Psoas muscle (tissue), 8 donors: ENCODE measurements around the gene BATF3. TPM values are rescaled to one million over a fixed set of nuclear protein-coding genes. Genes with fewer than 3 reads are reported as not detected.
A peak's percentile ranks its signal among the peaks of the same experiment; 100 is the strongest.

ENCODE experiments used
- ATAC-seq, 4 donors: fragments of 200-7000 bp; cut with Tn5 transposase; one replicate each; pipeline ENCODE4 v1.9.1; 2020; ENCODE audit warnings: moderate library complexity in 3 of 4, mild to moderate bottlenecking in 2 of 4
- DNase-seq, 2 donors: peaks; one replicate each; pipeline ENCODE4 v3.0.0-alpha.2; 2020
- H3K27ac ChIP-seq: fragments of 200-600 bp; one replicate; pipeline ENCODE4 v1.8.0; 2022
- H3K27me3 ChIP-seq, 3 donors: fragments of 200-600 bp in 1 of 3; one replicate each; pipeline versions ENCODE4 v1.6.1 to v1.8.0; 2013 to 2022; ENCODE audit warnings: low read length in 2 of 3, mild to moderate bottlenecking in 2 of 3, moderate library complexity in 1 of 3; ENCODE audit not compliant: insufficient read depth in 3 of 3
- H3K36me3 ChIP-seq, 2 donors: fragments of 200-600 bp in 1 of 2; one replicate each; pipeline versions ENCODE4 v1.6.1 to v1.8.0; 2013 to 2022; ENCODE audit warnings: low read depth in 1 of 2, mild to moderate bottlenecking in 1 of 2, moderate library complexity in 1 of 2; ENCODE audit not compliant: insufficient read depth in 1 of 2
- H3K4me1 ChIP-seq: fragments of 200-600 bp; one replicate; pipeline ENCODE4 v1.8.0; 2022
- H3K4me3 ChIP-seq: fragments of 200-600 bp; one replicate; pipeline ENCODE4 v1.8.0; 2022; ENCODE audit warnings: mild to moderate bottlenecking
- H3K9me3 ChIP-seq: fragments of 200-600 bp; one replicate; pipeline ENCODE4 v1.8.0; 2022
- WGBS, 3 donors: extraction: QIAGEN DNeasy Blood & Tissue Kit; methylation state at CpG; one replicate each; pipeline versions ENCODE4 v1.1.6 to v1.1.7; 2013; 5-methylcytosine and 5-hydroxymethylcytosine counted together
- intact Hi-C, 2 donors: fragments of 100-400 bp; cut with DNase I; formaldehyde crosslinking; loops; one replicate each; pipeline versions ENCODE4 v1.11.0 to v1.14.2; 2022
- long read RNA-seq, 2 donors: library from polyadenylated mRNA; unstranded; transcript quantifications; one replicate each; pipeline ENCODE4 v2.0.0, GENCODE V29; 2021
- polyA plus RNA-seq, 3 donors: library from polyadenylated mRNA; stranded (reverse); fragments of 200-250 nt; gene quantifications; one replicate each; pipeline ENCODE4 v1.2.3, GENCODE V29; 2013
- total RNA-seq, 4 donors: library from RNA; stranded (reverse); fragmentation: NEBNext Ultra II Directional in 2 of 4; extraction: Animal tissue kit (Norgen Biotek cat#: 25700) in 2 of 4; gene quantifications; one replicate each; pipeline versions ENCODE4 v1.2.1 to v1.2.4, GENCODE V29; 2021 to 2023
- TF ChIP-seq, protein P1 (sequence below): fragments of 200-600 bp; IDR thresholded peaks from one replicate; pipeline ENCODE4 v1.8.0; 2022; ENCODE audit warnings: antibody characterized with exemption
- donor health status: healthy with polysubstance abuse.
- donor health status: DM: no; HTN: no; CAD: no; lungs with moderate emphysema.
- donor health status: Bipolar disorder and iron deficiency.
- donor health status: healthy.
- donor health status: DM: yes; HTN: yes; CAD: no.
- donor health status: DM: no; HTN: no; CAD: no.
- donor health status: DM: no; HTN: no; CAD: no.
- donor health status: DM: yes; HTN: yes; CAD: no.

BATF3 gene, protein sequence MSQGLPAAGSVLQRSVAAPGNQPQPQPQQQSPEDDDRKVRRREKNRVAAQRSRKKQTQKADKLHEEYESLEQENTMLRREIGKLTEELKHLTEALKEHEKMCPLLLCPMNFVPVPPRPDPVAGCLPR
- total RNA-seq (1 to 10 TPM in 2 of 4 donors, under 1 TPM in 2; 0.60 to 2.9 (median 1.5) TPM), polyA plus RNA-seq (1 to 10 TPM in 1 of 3 donors, under 1 TPM in 2; 0.03 to 1.0 (median 0.53) TPM)
- long read RNA-seq, donor 1, partial matches to known transcripts = 0 of 3 reads
- long read RNA-seq, donor 1, other reads (novel, unspliced or antisense) = 1 of 3 reads
- long read RNA-seq, donor 2, partial matches to known transcripts = 0 of 3 reads
- long read RNA-seq, donor 2, other reads (novel, unspliced or antisense) = 1 of 3 reads

DNA sequence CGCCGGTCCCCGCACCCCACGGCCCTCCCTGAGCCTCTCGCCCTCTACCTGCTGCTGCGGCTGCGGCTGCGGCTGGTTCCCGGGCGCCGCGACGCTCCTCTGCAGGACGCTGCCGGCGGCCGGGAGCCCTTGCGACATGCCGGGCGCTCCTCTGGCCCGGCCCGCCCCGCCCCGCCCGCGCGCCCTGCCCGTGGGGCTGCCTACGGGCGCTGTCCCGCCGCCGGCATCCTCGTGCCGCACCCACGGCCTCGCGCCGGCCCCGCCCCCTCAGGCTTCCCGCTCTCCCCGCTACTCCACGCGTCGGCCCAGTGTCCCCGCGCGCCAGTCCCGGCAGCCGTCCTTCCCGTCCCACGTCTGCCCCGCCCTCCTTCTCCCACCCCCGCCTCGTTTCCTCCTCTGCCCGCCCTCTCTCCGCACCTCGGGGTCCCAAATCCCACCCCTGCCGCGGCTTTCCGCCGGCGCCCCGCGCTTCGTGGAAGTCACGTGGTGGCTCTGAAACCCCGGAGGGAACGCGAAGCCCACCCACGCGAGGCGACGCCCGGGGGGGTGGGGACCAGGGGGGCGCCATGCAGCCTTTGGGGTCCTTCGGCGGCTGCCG is at the start of gene BATF3:
Gene BATF3, minus strand, starts transcription at position 216 of the 598 bp plus-strand sequence. Its CDS starts 78 bp downstream, at position 138.
- H3K4me3 ChIP-seq = peak within 1 kb of the TSS; percentile 70
- DNase-seq = peak; percentile 69 to 70
- WGBS, 3 donors = 0 to 1% (median 0%) methylated on average over 46 to 74 of the region's 79 CpGs
- intact Hi-C loops = no loop called here
- H3K4me1 ChIP-seq = peaks cover 14% of the 10 kb centered on the region
- peaks cover 0 to 66% (median 20%) of the 10 kb centered on the region in 3 donors for H3K27me3 ChIP-seq
- H3K36me3 ChIP-seq = no peaks in the 10 kb centered on the region
- peak; percentile 60 to 71 (median 66) for ATAC-seq
- TF ChIP-seq, protein P1, sequence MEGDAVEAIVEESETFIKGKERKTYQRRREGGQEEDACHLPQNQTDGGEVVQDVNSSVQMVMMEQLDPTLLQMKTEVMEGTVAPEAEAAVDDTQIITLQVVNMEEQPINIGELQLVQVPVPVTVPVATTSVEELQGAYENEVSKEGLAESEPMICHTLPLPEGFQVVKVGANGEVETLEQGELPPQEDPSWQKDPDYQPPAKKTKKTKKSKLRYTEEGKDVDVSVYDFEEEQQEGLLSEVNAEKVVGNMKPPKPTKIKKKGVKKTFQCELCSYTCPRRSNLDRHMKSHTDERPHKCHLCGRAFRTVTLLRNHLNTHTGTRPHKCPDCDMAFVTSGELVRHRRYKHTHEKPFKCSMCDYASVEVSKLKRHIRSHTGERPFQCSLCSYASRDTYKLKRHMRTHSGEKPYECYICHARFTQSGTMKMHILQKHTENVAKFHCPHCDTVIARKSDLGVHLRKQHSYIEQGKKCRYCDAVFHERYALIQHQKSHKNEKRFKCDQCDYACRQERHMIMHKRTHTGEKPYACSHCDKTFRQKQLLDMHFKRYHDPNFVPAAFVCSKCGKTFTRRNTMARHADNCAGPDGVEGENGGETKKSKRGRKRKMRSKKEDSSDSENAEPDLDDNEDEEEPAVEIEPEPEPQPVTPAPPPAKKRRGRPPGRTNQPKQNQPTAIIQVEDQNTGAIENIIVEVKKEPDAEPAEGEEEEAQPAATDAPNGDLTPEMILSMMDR = no peak
- H3K27ac ChIP-seq = peak within 1 kb of the TSS; percentile 51
- H3K9me3 ChIP-seq = no peaks in the 10 kb centered on the region

DNA sequence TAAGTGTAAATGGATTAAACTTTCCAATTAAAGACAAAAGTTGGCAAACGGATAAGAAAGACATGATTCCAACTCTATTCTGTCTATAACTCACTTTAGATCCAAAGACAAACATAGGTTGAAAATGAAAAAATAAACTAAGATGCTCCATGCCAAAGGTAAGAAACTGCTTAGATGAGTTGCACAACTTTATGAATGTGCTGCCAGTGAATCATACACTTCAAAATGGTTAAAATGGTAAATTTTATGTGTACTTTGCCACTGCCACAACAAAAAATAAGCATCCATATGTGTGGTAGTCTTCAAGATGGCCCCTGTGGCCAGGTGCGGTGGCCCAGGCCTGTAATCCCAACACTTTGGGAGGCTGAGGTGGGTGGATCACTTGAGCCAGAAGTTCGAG is 46.9 kb upstream of the BATF3 start:
- DNase-seq = no peak
- no peaks in the 10 kb centered on the region for H3K9me3 ChIP-seq
- no peaks in the 10 kb centered on the region for H3K4me1 ChIP-seq
- no peak for ATAC-seq
- TF ChIP-seq, protein P1 = no peak
- intact Hi-C loops = no loop called here
- H3K36me3 ChIP-seq = no peaks in the 10 kb centered on the region
- 96 to 98% (median 96%) methylated on average over 3 of the region's 3 CpGs for WGBS, 3 donors
- H3K27ac ChIP-seq = no peak overlapping the region
- no peak overlapping the region for H3K4me3 ChIP-seq
- H3K27me3 ChIP-seq = no peaks in the 10 kb centered on the region

DNA sequence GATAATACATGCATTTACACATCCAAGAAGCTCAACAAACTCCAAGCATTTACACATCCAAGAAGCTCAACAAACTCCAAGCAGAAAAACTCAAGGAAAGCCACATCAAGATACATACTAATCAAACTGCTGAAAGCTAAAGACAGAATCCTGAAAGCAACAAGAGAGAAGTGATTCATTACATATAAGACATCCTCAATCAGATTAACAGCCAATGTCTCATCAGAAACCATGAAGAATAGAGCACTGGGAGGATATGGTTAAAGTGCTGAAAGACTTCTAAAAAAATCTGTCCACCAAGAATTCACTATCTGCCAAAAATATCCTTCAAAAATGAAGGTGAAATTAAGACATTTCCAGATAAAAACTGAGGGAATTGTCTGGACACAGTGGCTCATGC is 45.7 kb upstream of the BATF3 start:
- Histone ChIP-seq H3K27me3 (no peaks in the 10 kb centered on the region), H3K4me3 (no peak overlapping the region), H3K9me3 (no peaks in the 10 kb centered on the region), H3K27ac (no peak overlapping the region), H3K4me1 (no peaks in the 10 kb centered on the region), H3K36me3 (no peaks in the 10 kb centered on the region)
- intact Hi-C loops = no loop called here
- no peak for DNase-seq
- ATAC-seq = no peak
- TF ChIP-seq, protein P1 = no peak

DNA sequence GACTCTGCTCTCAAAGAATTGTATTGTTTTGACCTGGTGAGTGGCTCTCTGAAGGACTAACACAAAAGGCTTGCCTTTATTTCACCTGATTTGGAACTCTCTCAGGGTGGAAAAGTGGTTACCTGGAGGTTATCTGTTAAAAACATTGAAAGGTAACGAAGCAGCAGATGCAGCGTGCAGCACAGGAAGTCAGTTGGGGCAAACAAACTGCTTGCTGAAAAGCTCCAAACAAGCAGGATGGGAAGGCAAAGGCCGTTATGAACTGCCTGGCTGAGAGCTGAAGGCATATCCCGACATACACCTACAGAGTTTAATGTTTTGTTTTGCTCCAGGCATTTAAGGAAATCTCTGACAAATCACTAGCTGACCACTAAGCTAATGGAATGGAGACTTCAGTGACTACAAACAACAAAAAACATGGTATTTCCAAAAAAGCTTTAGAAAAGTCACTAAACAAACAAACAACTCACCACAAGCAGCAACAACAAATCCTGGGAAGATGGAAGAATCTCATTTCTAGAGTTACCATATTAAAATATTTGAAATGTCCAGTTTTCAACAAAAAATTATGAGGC is 44.3 kb upstream of the BATF3 start:
- 84 to 93% (median 88%) methylated on average over 4 of the region's 4 CpGs for WGBS, 3 donors
- Histone ChIP-seq H3K4me1 (no peaks in the 10 kb centered on the region), H3K4me3 (no peak overlapping the region), H3K9me3 (no peaks in the 10 kb centered on the region), H3K27me3 (no peaks in the 10 kb centered on the region), H3K36me3 (no peaks in the 10 kb centered on the region), H3K27ac (no peak overlapping the region)
- ATAC-seq = no peak
- TF ChIP-seq, protein P1 = no peak
- intact Hi-C loops = no loop called here
- no peak for DNase-seq
